RKO (cell line): ENCODE results near the gene ZDHHC12.

ENCODE experiments used
- DNase-seq: peaks from one replicate; pipeline ENCODE4 v3.0.0-alpha.2; 2016; ENCODE audit warnings: low spot score

ZDHHC12 gene

GRCh38 chr9:128729766-128730517, 6.0 kb upstream of the ZDHHC12 start:
- no peak for DNase-seq

GRCh38 chr9:128729302-128729701, 5.4 kb upstream of the ZDHHC12 start:
- no peak for DNase-seq

GRCh38 chr9:128728298-128728697, 4.4 kb upstream of the ZDHHC12 start:
- no peak for DNase-seq

GRCh38 chr9:128727640-128728248, 3.8 kb upstream of the ZDHHC12 start:
- no peak for DNase-seq

- peak; percentile 80 for DNase-seq
Measured at GRCh38 chr9:128724744-128725211, 851 bp upstream of the ZDHHC12 start.

GRCh38 chr9:128723352-128723865, 518 bp downstream of the ZDHHC12 start:
- DNase-seq = peak; percentile 58

- no peak for DNase-seq
Measured at GRCh38 chr9:128722380-128723351, 1.3 kb downstream of the ZDHHC12 start.

GRCh38 chr9:128721487-128722010, 2.4 kb downstream of the ZDHHC12 start:
- DNase-seq = no peak

- no peak for DNase-seq
Measured at GRCh38 chr9:128720841-128721486, 3.0 kb downstream of the ZDHHC12 start.

GRCh38 chr9:128719919-128720605, 3.9 kb downstream of the ZDHHC12 start:
- no peak for DNase-seq

- no peak for DNase-seq
Measured at GRCh38 chr9:128718475-128718874, 5.5 kb downstream of the ZDHHC12 start.

GRCh38 chr9:128718047-128718446, 5.9 kb downstream of the ZDHHC12 start:
- no peak for DNase-seq

- no peak for DNase-seq
Measured at GRCh38 chr9:128716581-128717254, 7.2 kb downstream of the ZDHHC12 start.

- DNase-seq = no peak
Measured at GRCh38 chr9:128715436-128715750, 8.5 kb downstream of the ZDHHC12 start.

- DNase-seq = no peak
Measured at GRCh38 chr9:128714586-128715435, 9.1 kb downstream of the ZDHHC12 start.

- DNase-seq = no peak
Measured at GRCh38 chr9:128713941-128714573, 9.9 kb downstream of the ZDHHC12 start.

GRCh38 chr9:128713411-128713780, 10.5 kb downstream of the ZDHHC12 start:
- no peak for DNase-seq

GRCh38 chr9:128712451-128713410, 11.2 kb downstream of the ZDHHC12 start:
- DNase-seq = no peak
